ENCODE results near the gene ITIH4. TPM values are rescaled to one million over a fixed set of nuclear protein-coding genes. Genes with fewer than 3 reads are reported as not detected.
A peak's percentile ranks its signal among the peaks of the same experiment; 100 is the strongest.

Gene ITIH4
- polyA plus RNA-seq, 3 donors = 0.59 to 47.7 TPM; not detected in 1

GRCh38 chr3:52865994-52866393, 35.5 kb upstream of the ITIH4 start:
- DNase-seq = no peak
- H3K4me1 Mint-ChIP-seq = peaks cover 4% of the 10 kb centered on the region
- no peak overlapping the region for H3K4me3 Mint-ChIP-seq
- Histone ChIP-seq H3K9ac (ENCODE audit: insufficient read depth, low read length, poor library complexity, severe bottlenecking) (no peak overlapping the region), H3K4me3 (replicated peaks in 1 of 3; ENCODE audit: low read depth in 2 of 3, low read length in 3 of 3) (no peak overlapping the region), H3K27me3 (ENCODE audit: control insufficient read depth in 2 of 2, insufficient read depth in 2 of 2, low read length in 2 of 2) (no peaks in the 10 kb centered on the region), H3K36me3 (replicated peaks in 1 of 2; ENCODE audit: control insufficient read depth in 1 of 2, insufficient read depth in 2 of 2, low read length in 2 of 2) (peaks cover 10 to 30% of the 10 kb centered on the region in 2 donors), H3K79me2 (ENCODE audit: insufficient read depth, low read length) (peaks cover 27% of the 10 kb centered on the region), H2AFZ (ENCODE audit: insufficient read depth, low read depth, low read length, poor library complexity, severe bottlenecking) (no peak overlapping the region), H3K4me1 (ENCODE audit: control insufficient read depth in 1 of 2, insufficient read depth in 2 of 2, low read length in 2 of 2) (no peaks in the 10 kb centered on the region), H4K20me1 (ENCODE audit: insufficient read depth, low read length) (peaks cover 80% of the 10 kb centered on the region), H3K27ac (ENCODE audit: low read depth in 1 of 2, low read length in 2 of 2) (no peak overlapping the region), H3K4me2 (replicated peaks; ENCODE audit: extremely low read depth, low read length, poor library complexity, severe bottlenecking) (no peak overlapping the region), H3K9me3 (replicated peaks in 1 of 2; ENCODE audit: control insufficient read depth in 1 of 2, insufficient read depth in 1 of 2, low read length in 2 of 2) (peaks cover 24 to 27% of the 10 kb centered on the region in 2 donors)
- peaks cover 46 to 49% of the 10 kb centered on the region in 2 donors for H3K36me3 Mint-ChIP-seq
- intact Hi-C loops (cut with micrococcal nuclease) = no loop called here
- H3K9me3 Mint-ChIP-seq = peaks cover 25 to 39% (median 32%) of the 10 kb centered on the region in 7 donors
- no peak overlapping the region for H3K27ac Mint-ChIP-seq
- no peak for TF ChIP-seq CTCF (IDR thresholded peaks at IDR 0.05)
- over 99% methylated on average over 13 of the region's 13 CpGs for WGBS (ENCODE audit: insufficient coverage)
- H3K27me3 Mint-ChIP-seq (ENCODE audit: low read depth in 3 of 3) = peaks cover 0 to 5% (median 2%) of the 10 kb centered on the region in 3 donors

- H3K4me3 ChIP-seq (replicated peaks in 1 of 3; ENCODE audit: low read depth in 2 of 3, low read length in 3 of 3) = no peak overlapping the region
- H3K27ac Mint-ChIP-seq = peak overlapping the region in 2 of 7 donors; percentile 10 to 21
- no peak overlapping the region for H3K27ac ChIP-seq (ENCODE audit: low read depth in 1 of 2, low read length in 2 of 2)
- H2AFZ ChIP-seq (ENCODE audit: insufficient read depth, low read depth, low read length, poor library complexity, severe bottlenecking) = no peak overlapping the region
- H3K36me3 Mint-ChIP-seq = peaks cover 37 to 44% of the 10 kb centered on the region in 2 donors
- no peaks in the 10 kb centered on the region for H3K4me1 ChIP-seq (ENCODE audit: control insufficient read depth in 1 of 2, insufficient read depth in 2 of 2, low read length in 2 of 2)
- no peak overlapping the region for H3K4me2 ChIP-seq (replicated peaks; ENCODE audit: extremely low read depth, low read length, poor library complexity, severe bottlenecking)
- no peaks in the 10 kb centered on the region for H3K79me2 ChIP-seq (ENCODE audit: insufficient read depth, low read length)
- H3K36me3 ChIP-seq (replicated peaks in 1 of 2; ENCODE audit: control insufficient read depth in 1 of 2, insufficient read depth in 2 of 2, low read length in 2 of 2) = peaks cover 12 to 26% of the 10 kb centered on the region in 2 donors
- peaks cover 57% of the 10 kb centered on the region for H4K20me1 ChIP-seq (ENCODE audit: insufficient read depth, low read length)
- H3K4me3 Mint-ChIP-seq = no peak overlapping the region
- intact Hi-C loops (cut with micrococcal nuclease) = no loop called here
- no peaks in the 10 kb centered on the region for H3K4me1 Mint-ChIP-seq
- no peak overlapping the region for H3K9ac ChIP-seq (ENCODE audit: insufficient read depth, low read length, poor library complexity, severe bottlenecking)
- WGBS (ENCODE audit: insufficient coverage) = 97% methylated on average over 7 of the region's 8 CpGs
- no peak for TF ChIP-seq CTCF (IDR thresholded peaks at IDR 0.05)
- peaks cover 12% of the 10 kb centered on the region in 2 donors for H3K9me3 ChIP-seq (replicated peaks in 1 of 2; ENCODE audit: control insufficient read depth in 1 of 2, insufficient read depth in 1 of 2, low read length in 2 of 2)
- peaks cover 14 to 23% (median 18%) of the 10 kb centered on the region in 7 donors for H3K9me3 Mint-ChIP-seq
- no peak for DNase-seq
- H3K27me3 ChIP-seq (ENCODE audit: control insufficient read depth in 2 of 2, insufficient read depth in 2 of 2, low read length in 2 of 2) = no peaks in the 10 kb centered on the region
- peaks cover 0 to 3% (median 0%) of the 10 kb centered on the region in 3 donors for H3K27me3 Mint-ChIP-seq (ENCODE audit: low read depth in 3 of 3)
Observed at GRCh38 chr3:52860424-52860768, 29.9 kb upstream of the ITIH4 start.
